HG03159 (cell line): Measurements from ENCODE around the gene GNPTAB.

Source experiments
- ATAC-seq: cut with Tn5 transposase; IDR thresholded peaks from one replicate; pipeline ENCODE4 v1.9.1; 2021; ENCODE audit warnings: mild to moderate bottlenecking, moderate library complexity; ENCODE audit not compliant: unreplicated experiment

The GNPTAB gene

GRCh38 chr12:101775816-101776215 is 54.9 kb downstream of the GNPTAB start:
- ATAC-seq: no peak

DNA sequence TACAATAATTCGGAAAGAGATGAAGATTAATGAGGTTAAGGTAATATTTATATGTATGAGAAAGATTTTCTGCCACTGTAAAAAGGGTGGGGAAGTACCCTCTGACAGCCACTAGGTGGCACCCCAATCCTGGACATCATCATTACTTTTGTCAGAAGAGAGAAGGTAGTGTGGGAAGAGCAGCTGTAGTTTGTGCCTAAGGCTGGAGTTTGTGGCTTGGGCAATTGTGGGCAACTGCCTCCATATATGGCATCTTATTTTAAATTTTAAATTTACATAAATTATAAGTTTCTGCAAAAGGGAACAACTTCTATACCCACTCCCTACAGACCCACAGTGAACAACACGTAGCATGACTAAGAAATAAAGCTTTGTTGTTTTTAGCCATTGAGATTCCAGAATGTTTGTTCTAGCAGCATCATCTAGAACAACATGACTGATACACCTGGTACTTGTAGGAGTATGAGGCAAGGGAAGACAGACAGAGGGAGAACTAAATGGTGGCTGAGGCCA is 57.1 kb downstream of the GNPTAB start:
- ATAC-seq: peak; percentile 61

DNA sequence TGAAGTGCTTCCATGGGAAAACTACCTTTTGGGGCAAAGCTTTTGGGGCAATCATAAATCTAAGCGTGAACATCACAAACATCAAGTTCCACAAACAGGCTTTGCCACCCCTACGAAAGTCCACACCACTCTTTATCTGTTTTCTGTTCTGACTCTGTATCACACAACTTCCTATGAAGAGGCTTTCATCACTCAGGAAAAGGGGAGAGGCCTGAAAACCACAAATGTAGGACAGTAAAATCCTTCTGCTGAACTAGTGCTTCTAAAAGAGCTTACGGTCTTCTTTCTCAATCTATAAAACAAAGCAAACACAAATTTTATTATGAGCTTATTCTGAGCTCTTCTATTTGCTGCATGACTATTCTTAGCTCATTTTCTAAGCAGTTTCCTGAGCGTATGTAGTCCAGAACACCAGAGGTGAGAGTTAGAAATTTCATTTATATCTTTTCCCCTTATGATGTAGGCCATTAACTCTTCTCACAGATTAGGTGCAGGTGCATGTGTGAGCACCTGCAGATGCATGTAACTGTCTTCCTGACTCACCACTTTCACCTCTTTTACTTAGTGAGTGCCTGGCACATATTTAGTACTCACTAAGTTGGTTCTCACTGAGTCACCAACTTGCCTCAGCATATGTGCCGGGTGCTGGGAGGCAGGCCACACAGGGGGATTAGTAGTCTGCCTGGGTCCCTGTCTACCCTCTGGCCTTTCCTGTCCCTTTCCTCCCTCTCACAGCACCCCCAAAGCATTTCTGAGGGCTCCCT is 58.6 kb downstream of the GNPTAB start:
- no peak for ATAC-seq

DNA sequence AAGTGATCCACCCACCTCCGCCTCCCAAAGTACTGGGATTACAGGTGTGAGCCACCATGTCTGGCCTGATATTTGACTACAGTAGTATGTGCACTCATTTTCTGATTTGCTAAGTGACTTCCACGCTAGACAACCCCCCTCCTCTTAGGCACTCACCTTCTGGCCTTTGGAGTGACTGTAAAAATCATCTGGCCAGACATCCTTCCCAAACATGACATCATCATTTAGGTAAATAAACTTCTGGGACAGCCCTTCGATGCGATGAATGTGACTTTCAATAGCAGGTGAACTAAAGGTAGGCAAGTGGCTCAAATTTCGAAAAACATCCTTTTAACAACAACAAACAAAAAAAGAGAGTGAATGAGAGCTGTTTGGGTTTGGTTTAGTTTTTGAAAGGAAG is 60.9 kb downstream of the GNPTAB start:
- no peak for ATAC-seq

DNA sequence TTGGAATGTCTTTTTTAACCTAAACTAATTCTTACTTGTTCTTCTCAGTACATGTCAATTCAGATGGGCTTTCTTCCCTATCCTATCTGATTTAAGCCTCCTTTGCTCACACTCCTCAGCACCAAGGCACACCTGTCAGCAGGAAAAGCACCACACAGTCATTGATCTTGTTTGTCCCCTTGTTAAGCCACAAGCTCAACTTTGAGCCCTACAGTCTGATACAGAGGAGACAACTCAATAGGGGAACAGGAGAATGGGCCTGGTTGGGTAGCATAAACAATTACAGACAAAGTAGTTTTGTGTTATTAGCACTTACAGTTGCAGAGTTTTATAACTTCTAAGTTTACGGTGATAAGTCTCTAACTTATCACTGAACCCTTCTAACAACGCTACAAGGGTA is 62.0 kb downstream of the GNPTAB start:
- ATAC-seq: no peak

DNA sequence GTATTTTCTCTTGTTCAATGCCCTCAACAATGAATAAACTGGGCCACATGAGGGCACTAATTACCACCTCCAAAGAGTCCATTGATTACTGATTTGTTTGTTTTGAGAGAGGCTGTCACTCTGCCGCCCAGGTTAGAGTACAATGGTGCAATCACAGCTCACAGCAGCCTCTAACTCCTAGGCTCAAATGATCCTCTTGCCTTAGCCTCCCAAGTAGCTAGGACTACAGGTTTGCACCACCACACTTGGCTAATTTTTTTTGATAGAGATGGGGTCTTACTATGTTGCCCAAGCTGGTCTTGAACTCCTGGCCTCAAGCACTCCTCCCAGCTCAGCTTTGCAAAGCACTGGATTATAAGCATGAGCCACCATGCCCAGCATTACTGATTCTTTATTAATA is 63.2 kb downstream of the GNPTAB start:
- ATAC-seq: no peak

DNA sequence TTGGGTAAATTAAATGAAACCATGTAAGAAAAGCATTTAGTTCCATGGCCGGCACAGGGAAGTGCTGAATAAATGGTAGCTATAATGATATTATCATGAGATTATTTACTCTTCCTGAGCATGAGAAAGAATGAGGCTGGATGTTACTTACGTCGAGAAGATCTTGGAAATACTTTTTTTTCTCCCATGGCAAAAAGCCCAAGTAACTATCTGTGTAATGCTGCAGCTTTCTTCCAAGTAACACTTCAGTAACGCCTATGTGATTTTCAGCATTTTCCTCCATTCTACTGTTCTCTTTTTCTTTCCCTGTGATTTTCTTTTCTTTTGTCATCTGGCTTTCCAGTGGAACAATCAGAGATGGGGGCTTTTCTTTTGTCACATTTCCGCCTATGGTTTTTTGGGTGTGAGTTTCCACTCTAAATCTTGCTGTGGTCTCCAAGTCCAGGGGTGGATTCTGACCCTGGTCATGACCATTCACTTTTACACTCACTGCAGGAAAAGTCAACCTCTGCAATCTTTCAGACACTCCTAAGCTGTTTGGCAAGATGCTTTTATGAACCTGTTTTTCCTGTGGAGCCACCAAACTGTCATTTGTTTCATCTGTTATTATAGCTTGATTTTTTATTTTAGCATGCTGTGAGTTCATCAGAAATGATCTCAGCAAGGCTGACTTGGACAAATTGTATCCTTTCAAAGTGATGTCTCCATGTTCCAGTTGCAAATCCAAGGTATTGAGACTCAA is 66.5 kb downstream of the GNPTAB start:
- no peak for ATAC-seq

GRCh38 chr12:101763246-101763931 is 67.4 kb downstream of the GNPTAB start:
- ATAC-seq: no peak

DNA sequence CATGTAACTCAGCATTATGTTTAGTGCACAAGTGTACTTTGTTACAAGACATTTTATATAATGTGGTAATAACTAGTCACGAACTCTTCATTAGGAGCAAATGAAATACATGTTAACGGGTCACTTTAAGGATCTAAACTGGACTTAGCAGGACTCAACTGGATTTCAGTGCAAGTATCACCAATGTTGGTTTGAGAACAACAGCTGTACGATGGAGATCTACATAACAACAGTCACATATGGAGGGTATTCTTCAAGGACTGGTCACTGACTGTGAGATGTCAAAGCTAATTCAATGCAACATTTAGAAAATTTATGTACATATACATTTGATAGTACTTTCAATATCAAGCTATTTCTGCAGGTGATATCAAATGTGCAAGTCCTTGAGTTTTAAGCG is 69.0 kb downstream of the GNPTAB start:
- no peak for ATAC-seq

- ATAC-seq: no peak
These were observed 69.4 kb downstream of the GNPTAB start for GRCh38 chr12:101761350-101761749.

DNA sequence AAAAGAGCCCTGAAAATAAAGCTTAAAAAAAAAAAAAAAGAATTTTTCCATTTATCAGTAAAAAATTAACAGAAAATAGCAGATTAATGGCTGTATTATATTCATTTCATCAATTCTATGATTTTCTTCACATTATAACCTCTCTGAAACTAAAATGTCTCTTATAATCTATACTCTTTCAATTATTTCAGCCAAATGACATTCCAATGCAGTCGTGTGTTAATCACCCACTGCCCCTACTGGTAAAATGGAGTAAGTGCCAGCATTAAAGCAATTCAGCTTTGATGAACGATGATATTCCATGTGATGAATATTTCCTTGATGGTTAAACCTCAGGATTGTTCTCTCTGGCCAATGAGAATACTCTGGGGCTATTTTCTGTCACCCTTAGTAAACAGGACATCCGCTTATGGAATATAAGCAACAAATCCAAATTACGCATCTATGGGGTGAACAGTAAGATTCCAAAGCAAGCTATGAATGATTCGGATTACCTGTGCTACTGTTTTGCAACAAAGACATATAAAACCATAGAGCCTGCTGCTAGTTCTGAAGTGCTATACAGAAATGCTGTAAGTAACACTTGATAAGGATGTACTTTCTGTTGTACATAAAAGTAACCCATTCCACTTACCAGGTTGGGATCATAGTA is 71.2 kb downstream of the GNPTAB start:
- peak; percentile 54 for ATAC-seq

DNA sequence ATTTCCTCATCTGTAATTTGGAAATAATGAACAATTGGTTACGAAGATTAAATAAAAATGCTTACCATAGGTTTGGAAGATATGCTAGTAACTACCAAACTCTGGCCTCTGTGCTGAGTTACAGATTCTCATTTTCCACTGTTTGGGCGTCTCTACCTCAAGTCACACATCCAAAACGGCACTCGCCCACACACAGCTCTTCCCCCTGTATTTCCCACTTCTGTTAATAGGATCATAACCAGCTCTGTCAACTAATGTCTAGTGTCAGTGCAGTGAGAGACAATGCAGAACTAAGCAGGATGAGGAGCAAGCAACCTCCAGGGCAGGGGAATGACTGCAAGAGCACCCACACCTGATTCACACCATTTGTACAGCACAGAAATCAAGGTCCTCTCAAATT is 80.6 kb downstream of the GNPTAB start:
- ATAC-seq: no peak

DNA sequence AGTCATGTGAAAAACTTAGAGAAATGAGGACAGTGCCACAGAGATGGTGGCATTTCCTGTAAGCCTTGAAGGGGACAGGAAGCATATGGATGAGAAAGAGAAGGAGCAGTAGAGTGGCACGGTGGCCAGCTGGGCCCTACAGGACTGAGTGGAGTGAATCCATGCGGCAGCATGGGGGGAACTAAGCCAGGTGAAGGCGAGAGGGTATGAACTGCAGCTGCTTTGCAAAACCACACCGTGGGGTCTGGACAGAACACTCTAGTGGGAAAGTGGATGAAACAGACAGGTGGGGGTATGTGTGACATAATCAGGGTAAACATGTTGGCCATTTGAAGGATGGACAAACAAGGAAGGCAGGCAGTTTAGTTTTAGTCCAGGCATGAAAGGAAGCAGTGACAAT is 81.1 kb downstream of the GNPTAB start:
- ATAC-seq: no peak

DNA sequence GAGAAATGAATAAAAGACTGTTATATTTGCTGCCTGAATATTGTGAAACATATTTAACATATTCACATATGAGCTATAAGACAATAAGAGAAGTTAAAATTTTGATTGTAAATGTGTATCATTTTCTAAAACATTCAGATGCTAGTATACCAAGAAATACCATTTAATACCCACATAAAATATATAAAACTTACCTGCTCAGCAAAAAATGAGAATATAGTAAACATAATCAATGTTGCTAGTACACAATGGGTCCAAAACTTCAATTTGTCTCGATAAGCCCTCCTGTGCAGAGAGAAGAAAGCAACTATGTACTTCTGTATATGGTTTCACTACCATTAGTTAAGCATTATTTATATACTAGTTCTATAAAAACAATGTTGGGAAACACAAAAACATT is 81.9 kb downstream of the GNPTAB start:
- no peak for ATAC-seq

GRCh38 chr12:101747697-101748096 is 83.1 kb downstream of the GNPTAB start:
- no peak for ATAC-seq

DNA sequence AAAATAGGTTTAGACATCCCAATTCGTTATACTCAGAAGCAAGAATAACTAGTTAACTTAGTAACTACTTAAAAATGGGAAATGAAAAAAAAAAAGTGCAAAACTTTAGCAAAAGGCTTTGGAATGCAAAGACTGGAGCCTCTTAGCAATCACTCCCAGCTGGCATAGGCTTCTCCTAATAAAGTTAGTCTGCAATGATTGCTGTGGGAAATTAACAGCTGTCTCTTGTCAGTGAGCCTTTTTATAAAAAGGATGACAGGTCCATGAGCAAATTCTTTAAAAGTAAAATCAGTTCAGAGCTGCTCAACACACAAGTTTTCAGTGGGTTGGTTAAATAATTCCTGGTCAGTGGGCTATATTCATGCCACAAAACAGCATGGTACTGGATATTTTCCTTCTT is 84.1 kb downstream of the GNPTAB start:
- ATAC-seq: no peak

DNA sequence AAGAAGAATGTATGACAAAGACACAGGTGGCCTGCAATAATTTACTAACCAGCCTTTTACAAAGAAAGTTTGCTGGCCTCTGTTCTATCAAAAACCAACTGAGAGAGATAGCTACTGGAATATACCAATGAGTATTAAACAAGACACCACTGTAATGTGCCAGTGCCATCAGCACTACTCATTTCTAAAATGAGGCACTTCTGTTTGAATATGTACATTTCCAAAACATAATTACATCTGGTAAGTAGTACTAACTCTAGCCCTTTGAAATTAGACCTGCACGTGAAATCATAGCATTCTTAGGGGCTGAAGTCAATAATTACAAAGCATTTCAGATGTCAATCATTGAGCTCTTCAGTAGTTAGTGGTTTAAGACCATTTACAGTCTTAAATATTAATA is 84.6 kb downstream of the GNPTAB start:
- ATAC-seq: no peak

- ATAC-seq: no peak
These were observed 85.3 kb downstream of the GNPTAB start for GRCh38 chr12:101745481-101745880.

GRCh38 chr12:101743724-101744472 is 86.9 kb downstream of the GNPTAB start:
- peak; percentile 96 for ATAC-seq

DNA sequence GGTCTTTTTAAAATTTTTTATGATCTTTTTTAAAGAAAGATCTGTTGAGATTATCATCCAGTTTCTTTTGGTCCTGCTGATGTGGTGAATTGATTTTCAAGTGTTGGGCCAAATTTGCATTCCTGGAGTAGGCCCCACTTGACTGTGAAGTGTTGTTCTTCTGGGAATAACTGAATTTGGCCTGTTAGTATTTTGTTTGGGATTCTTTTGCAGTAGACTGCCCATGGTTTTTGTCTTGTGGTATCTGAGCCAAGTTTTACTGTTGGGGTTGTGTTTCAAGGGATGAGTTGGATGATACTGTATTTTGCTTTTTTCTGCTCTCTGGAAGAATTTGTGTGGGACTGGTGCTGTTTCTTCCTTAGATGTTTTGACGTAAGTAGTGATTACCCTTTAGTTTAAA is 87.5 kb downstream of the GNPTAB start:
- ATAC-seq: no peak
